Spleen (tissue), 7 donors: Measurements from ENCODE around the gene HAUS1.
"Not testable (repeated sequence)": the region's sequence is repeated elsewhere in the genome, so short reads cannot be mapped to it uniquely, and the experiment has no call there.

Experiments used
- POLR2A ChIP-seq, 3 donors: fragments of 450-650 bp; IDR thresholded peaks; one replicate each; pipeline ENCODE4 v1.5.1; 2017; ENCODE audit warnings: antibody characterized with exemption in 3 of 3, mild to moderate bottlenecking in 1 of 3
- POLR2AphosphoS5 ChIP-seq, 3 donors: sonication (generic); formaldehyde crosslinking; IDR thresholded peaks; one replicate each; pipeline ENCODE4 v1.5.1; 2017; ENCODE audit warnings: antibody characterized with exemption in 3 of 3
- TF ChIP-seq, protein P1 (sequence below), 11 experiments: fragments of 200-600 bp in 7 of 11; fragments of 450-650 bp in 4 of 11; sonication (generic) in 4 of 11; IDR thresholded peaks in 8 of 11; conservative IDR thresholded peaks in 3 of 11; 1 replicate in 7 of 11; 2 replicates in 4 of 11; pipeline versions ENCODE4 v1.4.0 to v1.8.0; 2016 to 2021; ENCODE audit warnings: antibody characterized with exemption in 11 of 11, inconsistent platforms in 4 of 11, mild to moderate bottlenecking in 1 of 11
- donor health status: DM: no; HTN: no; CAD: no; lungs with moderate emphysema.
- donor health status: DM: no; HTN: no; CAD: no.
- donor health status: DM: no; HTN: no; CAD: no.

DNA sequence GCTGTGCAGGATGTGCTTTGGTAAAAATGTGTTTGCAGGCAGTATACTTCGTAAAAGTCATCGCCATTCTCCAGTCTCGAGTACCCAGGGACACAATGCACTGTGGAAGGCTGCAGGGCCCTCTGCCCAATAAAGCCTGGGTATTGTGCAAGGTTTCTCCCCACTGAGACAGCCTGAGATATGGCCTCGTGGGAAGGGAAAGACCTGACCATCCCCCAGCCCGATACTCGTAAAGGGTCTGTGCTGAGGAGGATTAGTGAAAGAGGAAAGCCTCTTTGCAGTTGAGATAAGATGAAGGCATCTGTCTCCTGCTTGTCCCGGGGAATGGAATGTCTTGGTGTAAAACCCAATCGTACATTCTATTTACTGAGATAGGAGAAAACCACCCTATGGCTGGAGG, 15.7 kb upstream of the HAUS1 start:
- TF ChIP-seq POLR2A, POLR2AphosphoS5 (IDR thresholded peaks at IDR 0.05): not testable (repeated sequence)
- TF ChIP-seq, protein P1, sequence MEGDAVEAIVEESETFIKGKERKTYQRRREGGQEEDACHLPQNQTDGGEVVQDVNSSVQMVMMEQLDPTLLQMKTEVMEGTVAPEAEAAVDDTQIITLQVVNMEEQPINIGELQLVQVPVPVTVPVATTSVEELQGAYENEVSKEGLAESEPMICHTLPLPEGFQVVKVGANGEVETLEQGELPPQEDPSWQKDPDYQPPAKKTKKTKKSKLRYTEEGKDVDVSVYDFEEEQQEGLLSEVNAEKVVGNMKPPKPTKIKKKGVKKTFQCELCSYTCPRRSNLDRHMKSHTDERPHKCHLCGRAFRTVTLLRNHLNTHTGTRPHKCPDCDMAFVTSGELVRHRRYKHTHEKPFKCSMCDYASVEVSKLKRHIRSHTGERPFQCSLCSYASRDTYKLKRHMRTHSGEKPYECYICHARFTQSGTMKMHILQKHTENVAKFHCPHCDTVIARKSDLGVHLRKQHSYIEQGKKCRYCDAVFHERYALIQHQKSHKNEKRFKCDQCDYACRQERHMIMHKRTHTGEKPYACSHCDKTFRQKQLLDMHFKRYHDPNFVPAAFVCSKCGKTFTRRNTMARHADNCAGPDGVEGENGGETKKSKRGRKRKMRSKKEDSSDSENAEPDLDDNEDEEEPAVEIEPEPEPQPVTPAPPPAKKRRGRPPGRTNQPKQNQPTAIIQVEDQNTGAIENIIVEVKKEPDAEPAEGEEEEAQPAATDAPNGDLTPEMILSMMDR (IDR thresholded peaks at IDR 0.05 in 8 of 11, conservative IDR thresholded peaks at IDR 0.05 in 3 of 11): not testable (repeated sequence)
